HFF-Myc (cell line): Measurements from ENCODE around the gene CLINT1.
A peak's percentile ranks its signal among the peaks of the same experiment; 100 is the strongest.
"Not testable (repeated sequence)": the region's sequence is repeated elsewhere in the genome, so short reads cannot be mapped to it uniquely, and the experiment has no call there.

Source experiments
- DNase-seq: peaks from one replicate; pipeline ENCODE4 v3.0.0-alpha.2; 2011; ENCODE audit warnings: low read depth; ENCODE audit errors: extremely low read depth
- H3K4me3 ChIP-seq: replicated peaks from 2 replicates; pipeline ENCODE4 v1.5.1; 2011; ENCODE audit warnings: low read depth, mild to moderate bottlenecking, control low read depth, low read length
- CTCF ChIP-seq: IDR thresholded peaks from 2 replicates; pipeline ENCODE4 v1.5.1; 2012; ENCODE audit warnings: mild to moderate bottlenecking, low read depth, low read length, control low read depth; ENCODE audit errors: missing control alignments

CLINT1 gene

GRCh38 chr5:157864067-157864466, 5.1 kb upstream of the CLINT1 start:
- no peak for TF ChIP-seq CTCF
- no peak for DNase-seq
- H3K4me3 ChIP-seq, result no peak overlapping the region

- DNase-seq, result no peak
- TF ChIP-seq CTCF, result no peak
- H3K4me3 ChIP-seq, result no peak overlapping the region
Measured at GRCh38 chr5:157862183-157862851, 3.4 kb upstream of the CLINT1 start.

GRCh38 chr5:157860898-157861890, 2.2 kb upstream of the CLINT1 start:
- no peak for DNase-seq
- no peak for TF ChIP-seq CTCF
- H3K4me3 ChIP-seq, result no peak overlapping the region

GRCh38 chr5:157859227-157859575, 256 bp upstream of the CLINT1 start:
- peak overlapping the region; percentile 98 for H3K4me3 ChIP-seq
- no peak for TF ChIP-seq CTCF
- DNase-seq, result no peak

GRCh38 chr5:157857816-157858526, 974 bp downstream of the CLINT1 start:
- TF ChIP-seq CTCF, result no peak
- H3K4me3 ChIP-seq, result peak overlapping the region; percentile 98
- DNase-seq, result no peak

- no peak overlapping the region for H3K4me3 ChIP-seq
- peak; percentile 11 for DNase-seq
- TF ChIP-seq CTCF, result peak; percentile 69
Measured at GRCh38 chr5:157855404-157855994, 3.4 kb downstream of the CLINT1 start.

GRCh38 chr5:157853365-157853764, 5.6 kb downstream of the CLINT1 start:
- DNase-seq, H3K4me3 ChIP-seq: not testable (repeated sequence)
